H1 (cell line): ENCODE measurements around the gene ZBED4. TPM values are rescaled to one million over a fixed set of nuclear protein-coding genes. Genes with fewer than 3 reads are reported as not detected.

Experiments
- CTCF ChIA-PET: fragments of 300-600 bp; sonication (Branson Sonifier 250); formaldehyde crosslinking; loops from one replicate; lab custom pipeline; 2021; ENCODE audit not compliant: partially characterized antibody; lab: Charles Lee
- POLR2A ChIA-PET: fragments of 300-600 bp; sonication (Branson Sonifier 250); formaldehyde crosslinking; loops from one replicate; lab custom pipeline; 2021; ENCODE audit warnings: inconsistent platforms; ENCODE audit not compliant: partially characterized antibody; lab: Charles Lee
- DNase-seq, 2 experiments: peaks; one replicate each; pipeline versions ENCODE4 v3.0.0 to v3.0.0-alpha.2; 2010 to 2022; ENCODE audit warnings: low spot score in 2 of 2, low read depth in 1 of 2, mixed read lengths in 1 of 2
- FAIRE-seq: peaks from 2 replicates; lab custom pipeline; 2011; peaks lifted over from hg19 to GRCh38; lab: Jason Lieb, UNC
- H2AFZ ChIP-seq: 2 replicates; pipeline ENCODE4 v1.8.1; 2012; ENCODE audit warnings: low read length, inconsistent platforms
- H2AK5ac ChIP-seq: 2 replicates; pipeline ENCODE4 v1.6.1; 2013; ENCODE audit warnings: low read depth, low read length
- H2BK120ac ChIP-seq: replicated peaks from 2 replicates; pipeline ENCODE3; 2013; ENCODE audit warnings: low read depth, low read length, inconsistent platforms
- H2BK12ac ChIP-seq: 2 replicates; pipeline ENCODE4 v1.6.1; 2013; ENCODE audit warnings: low read depth, low read length
- H2BK15ac ChIP-seq: 2 replicates; pipeline ENCODE4 v1.6.1; 2013; ENCODE audit warnings: low read length
- H2BK20ac ChIP-seq: 2 replicates; pipeline ENCODE4 v1.6.1; 2013; ENCODE audit warnings: low read length
- H2BK5ac ChIP-seq: 2 replicates; pipeline ENCODE4 v1.6.1; 2013; ENCODE audit warnings: low read depth, low read length
- H3K14ac ChIP-seq: 2 replicates; pipeline ENCODE4 v1.6.1; 2013; ENCODE audit warnings: inconsistent platforms; ENCODE audit not compliant: insufficient read length
- H3K18ac ChIP-seq: 2 replicates; pipeline ENCODE4 v1.6.1; 2013; ENCODE audit warnings: low read length; ENCODE audit errors: extremely low read depth
- H3K23ac ChIP-seq: 2 replicates; pipeline ENCODE4 v1.6.1; 2013; ENCODE audit warnings: inconsistent platforms; ENCODE audit not compliant: insufficient read length
- H3K23me2 ChIP-seq: 2 replicates; pipeline ENCODE4 v1.6.1; 2013; ENCODE audit warnings: low read depth, low read length
- H3K27ac ChIP-seq: 2 replicates; pipeline ENCODE4 v1.6.1; 2011; ENCODE audit warnings: low read depth, low read length, inconsistent platforms
- H3K27me3 ChIP-seq, 4 experiments: replicated peaks in 1 of 4; 1 replicate in 1 of 4; 2 replicates in 3 of 4; pipeline versions ENCODE4 v1.6.1 to v1.8.1; 2011 to 2013; ENCODE audit warnings: low read length in 3 of 4, mild to moderate bottlenecking in 3 of 4, inconsistent platforms in 2 of 4, mixed read lengths in 2 of 4, moderate library complexity in 1 of 4; ENCODE audit not compliant: control insufficient read depth in 3 of 4, insufficient read depth in 3 of 4; ENCODE audit errors: extremely low read depth in 1 of 4
- H3K36me3 ChIP-seq, 4 experiments: 2 replicates each; pipeline versions ENCODE4 v1.6.1 to v1.8.1; 2011 to 2013; ENCODE audit warnings: mild to moderate bottlenecking in 4 of 4, low read length in 3 of 4, moderate library complexity in 2 of 4, control low read depth in 1 of 4, inconsistent platforms in 1 of 4; ENCODE audit not compliant: insufficient read depth in 4 of 4, control insufficient read depth in 2 of 4
- H3K4ac ChIP-seq: replicated peaks from 2 replicates; pipeline ENCODE3; 2013; ENCODE audit warnings: low read length, low read depth, mixed read lengths, inconsistent platforms; ENCODE audit not compliant: insufficient read length
- H3K4me1 ChIP-seq, 4 experiments: replicated peaks in 1 of 4; 1 replicate in 1 of 4; 2 replicates in 3 of 4; pipeline versions ENCODE4 v1.6.1 to v1.8.1; 2011 to 2013; ENCODE audit warnings: low read length in 3 of 4, inconsistent platforms in 2 of 4, mixed read lengths in 1 of 4; ENCODE audit not compliant: insufficient read depth in 4 of 4, control insufficient read depth in 3 of 4
- H3K4me2 ChIP-seq, 2 experiments: 2 replicates each; pipeline versions ENCODE4 v1.6.1 to v1.8.1; 2011 to 2013; ENCODE audit warnings: low read depth in 2 of 2, low read length in 2 of 2, control low read depth in 1 of 2, inconsistent platforms in 1 of 2, mild to moderate bottlenecking in 1 of 2; ENCODE audit not compliant: insufficient read depth in 1 of 2
- H3K4me3 ChIP-seq, 4 experiments: fragments of 200-600, 300-600 bp in 1 of 4; sonication (generic), shearing (Covaris generic), sonication (Bioruptor Twin) in 1 of 4; 2 replicates each; pipeline versions ENCODE4 v1.5.1 to v1.8.1; 2011 to 2016; ENCODE audit warnings: low read length in 4 of 4, low read depth in 3 of 4, control low read depth in 2 of 4, inconsistent platforms in 2 of 4, mild to moderate bottlenecking in 2 of 4, mixed read lengths in 1 of 4, moderate library complexity in 1 of 4; ENCODE audit not compliant: insufficient read depth in 2 of 4; ENCODE audit errors: extremely low read depth in 1 of 4
- H3K56ac ChIP-seq: replicated peaks from 2 replicates; pipeline ENCODE3; 2013; ENCODE audit warnings: low read depth, mild to moderate bottlenecking, mixed read lengths, low read length, inconsistent platforms; ENCODE audit not compliant: insufficient read length
- H3K79me1 ChIP-seq: 2 replicates; pipeline ENCODE4 v1.6.1; 2013; ENCODE audit warnings: low read depth, low read length, control low read depth
- H3K79me2 ChIP-seq, 2 experiments: 2 replicates each; pipeline versions ENCODE4 v1.6.1 to v1.8.1; 2012 to 2013; ENCODE audit warnings: low read length in 2 of 2, mild to moderate bottlenecking in 2 of 2, inconsistent platforms in 1 of 2; ENCODE audit not compliant: insufficient read depth in 2 of 2, control insufficient read depth in 1 of 2
- H3K9ac ChIP-seq, 4 experiments: replicated peaks in 1 of 4; 1 replicate in 1 of 4; 2 replicates in 3 of 4; pipeline versions ENCODE4 v1.6.1 to v1.8.1; 2011 to 2013; ENCODE audit warnings: low read depth in 3 of 4, low read length in 3 of 4, control low read depth in 2 of 4, mild to moderate bottlenecking in 2 of 4, moderate library complexity in 2 of 4, inconsistent platforms in 1 of 4; ENCODE audit errors: extremely low read depth in 1 of 4
- H3K9me3 ChIP-seq, 2 experiments: 2 replicates each; pipeline versions ENCODE4 v1.6.1 to v1.8.1; 2012 to 2013; ENCODE audit warnings: mild to moderate bottlenecking in 2 of 2, moderate library complexity in 2 of 2, control low read depth in 1 of 2, inconsistent platforms in 1 of 2, low read depth in 1 of 2, low read length in 1 of 2, mixed read lengths in 1 of 2; ENCODE audit not compliant: insufficient read depth in 2 of 2
- H4K20me1 ChIP-seq, 2 experiments: replicated peaks in 1 of 2; 2 replicates each; pipeline versions ENCODE3 to v1.8.1; 2011 to 2013; ENCODE audit warnings: inconsistent platforms in 2 of 2, low read length in 2 of 2, mild to moderate bottlenecking in 1 of 2; ENCODE audit not compliant: insufficient read depth in 2 of 2, control insufficient read depth in 1 of 2
- H4K5ac ChIP-seq: 2 replicates; pipeline ENCODE4 v1.6.1; 2013; ENCODE audit warnings: low read length, low read depth, mixed read lengths, inconsistent platforms; ENCODE audit not compliant: insufficient read length
- H4K8ac ChIP-seq: 2 replicates; pipeline ENCODE4 v1.8.0; 2013; ENCODE audit warnings: mild to moderate bottlenecking, moderate library complexity, low read length, inconsistent platforms; ENCODE audit not compliant: insufficient read depth; ENCODE audit errors: extremely low read depth
- H4K91ac ChIP-seq: replicated peaks from 2 replicates; pipeline ENCODE3; 2013; ENCODE audit warnings: low read length, mixed read lengths, inconsistent platforms; ENCODE audit not compliant: insufficient read length
- CBX8 ChIP-seq: fragments of 300-800, 300-1000 bp; sonication (generic); IDR thresholded peaks from 2 replicates; pipeline ENCODE4 v1.7.1; 2016; ENCODE audit warnings: low read depth, low read length, borderline replicate concordance
- CEBPB ChIP-seq: IDR thresholded peaks from 2 replicates; pipeline ENCODE4 v1.6.1; 2012; ENCODE audit warnings: low read depth, low read length
- CTBP2 ChIP-seq: IDR thresholded peaks from 2 replicates; pipeline ENCODE4 v1.7.0; 2011; ENCODE audit warnings: borderline replicate concordance, mild to moderate bottlenecking, moderate library complexity, mixed read lengths, low read length; ENCODE audit not compliant: insufficient read depth, insufficient read length
- EGR1 ChIP-seq: IDR thresholded peaks from 2 replicates; pipeline ENCODE4 v1.6.1; 2011; ENCODE audit warnings: low read depth, low read length, borderline replicate concordance
- HDAC2 ChIP-seq, 2 experiments: fragments of 300-600 bp in 1 of 2; sonication (generic) in 1 of 2; IDR thresholded peaks; 2 replicates each; pipeline ENCODE4 v1.6.1; 2011 to 2012; ENCODE audit warnings: low read depth in 2 of 2, low read length in 2 of 2, mild to moderate bottlenecking in 2 of 2, moderate library complexity in 2 of 2, borderline replicate concordance in 1 of 2, inconsistent platforms in 1 of 2
- KDM1A ChIP-seq: fragments of 200-600, 300-600 bp; sonication (generic); IDR thresholded peaks from 2 replicates; pipeline ENCODE4 v1.7.1; 2016; ENCODE audit warnings: mild to moderate bottlenecking, low read length, borderline replicate concordance
- POLR2A ChIP-seq, 2 experiments: IDR thresholded peaks; 1 replicate in 1 of 2; 2 replicates in 1 of 2; pipeline ENCODE4 v1.6.1; 2011; ENCODE audit warnings: low read depth in 2 of 2, low read length in 2 of 2, mild to moderate bottlenecking in 2 of 2; ENCODE audit errors: control extremely low read depth in 1 of 2
- POLR2AphosphoS5 ChIP-seq: IDR thresholded peaks from 2 replicates; pipeline ENCODE4 v1.6.1; 2011; ENCODE audit warnings: low read depth, low read length
- SP4 ChIP-seq: IDR thresholded peaks from 2 replicates; pipeline ENCODE4 v1.6.1; 2012; ENCODE audit warnings: low read length, inconsistent platforms
- TAF7 ChIP-seq: optimal IDR thresholded peaks from 2 replicates; pipeline ENCODE3; 2011; ENCODE audit warnings: low read depth, mild to moderate bottlenecking, inconsistent platforms, low read length, moderate library complexity, borderline replicate concordance
- TBP ChIP-seq: IDR thresholded peaks from 2 replicates; pipeline ENCODE4 v1.6.1; 2011; ENCODE audit warnings: low read depth, low read length, improper control_type of control experiment
- TCF12 ChIP-seq: IDR thresholded peaks from 2 replicates; pipeline ENCODE4 v1.6.1; 2011; ENCODE audit warnings: low read depth, mild to moderate bottlenecking, low read length
- WGBS, 2 experiments: shearing (Covaris generic) in 1 of 2; methylation state at CpG; one replicate each; pipeline versions ENCODE4 v1.1.6 to v1.1.7; 2013 to 2015; ENCODE audit warnings: low lambda C conversion rate in 2 of 2, mixed read lengths in 2 of 2, inconsistent platforms in 1 of 2, low coverage in 1 of 2, missing lambda C conversion rate in 1 of 2; ENCODE audit not compliant: insufficient replicate concordance in 2 of 2, insufficient coverage in 1 of 2, insufficient read length in 1 of 2; ENCODE audit errors: extremely low coverage in 1 of 2, missing lambda C conversion rate in 1 of 2; 5-methylcytosine and 5-hydroxymethylcytosine counted together
- polyA plus RNA-seq, 7 experiments: library from polyadenylated mRNA; depleted of rRNA in 3 of 7; stranded (reverse) in 5 of 7; unstranded in 2 of 7; fragments of >200 nt in 5 of 7; fragments of 200-250 nt in 2 of 7; gene quantifications; 1 replicate in 5 of 7; 2 replicates in 1 of 7; 4 replicates in 1 of 7; pipeline versions ENCODE4 v1.2.1 to v1.2.3, GENCODE V29; 2011 to 2013; ENCODE audit warnings: missing spikeins in 2 of 7, mixed read lengths in 2 of 7
- total RNA-seq: library from RNA; stranded (reverse); fragmentation: NEBNext Ultra II Directional; extraction: Animal tissue kit (Norgen Biotek cat#: 25700); gene quantifications from 2 replicates; pipeline ENCODE4 v1.2.1, GENCODE V29; 2021
- TF ChIP-seq, protein P1 (sequence below): IDR thresholded peaks from 2 replicates; pipeline ENCODE4 v1.6.1; 2012; ENCODE audit warnings: inconsistent platforms

Gene ZBED4
- total and polyA plus RNA-seq, 2 of the 8 experiments (the other 6 are each of a cell fraction or from before 2014, with no cell fraction given) = 11.0 to 28.3 TPM

DNA sequence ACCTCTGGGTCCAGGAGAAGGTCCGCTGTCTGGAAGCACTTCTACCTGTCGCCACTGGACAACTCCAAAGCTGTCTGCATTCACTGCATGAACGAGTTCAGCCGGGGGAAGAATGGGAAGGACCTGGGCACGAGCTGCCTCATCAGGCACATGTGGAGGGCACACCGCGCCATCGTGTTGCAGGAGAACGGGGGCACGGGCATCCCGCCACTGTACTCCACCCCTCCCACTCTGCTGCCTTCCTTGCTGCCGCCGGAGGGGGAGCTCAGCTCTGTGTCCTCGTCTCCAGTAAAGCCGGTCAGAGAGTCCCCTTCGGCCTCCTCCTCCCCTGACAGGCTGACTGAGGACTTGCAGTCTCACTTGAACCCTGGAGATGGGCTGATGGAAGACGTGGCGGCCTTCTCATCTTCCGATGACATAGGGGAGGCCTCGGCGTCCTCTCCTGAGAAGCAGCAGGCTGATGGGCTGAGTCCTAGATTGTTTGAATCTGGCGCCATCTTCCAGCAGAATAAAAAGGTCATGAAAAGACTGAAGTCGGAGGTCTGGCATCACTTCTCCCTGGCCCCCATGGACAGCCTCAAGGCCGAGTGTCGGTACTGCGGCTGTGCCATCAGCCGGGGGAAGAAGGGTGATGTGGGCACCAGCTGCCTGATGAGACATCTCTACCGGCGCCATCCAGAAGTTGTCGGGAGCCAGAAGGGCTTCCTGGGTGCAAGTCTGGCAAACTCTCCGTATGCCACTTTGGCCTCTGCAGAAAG, 31.0 kb downstream of the ZBED4 start:
- no peak overlapping the region for H3K4me3 ChIP-seq
- H2BK5ac ChIP-seq = no peak overlapping the region
- H3K4me1 ChIP-seq = no peaks in the 10 kb centered on the region
- peaks cover 0 to 3% of the 10 kb centered on the region in 2 experiments; a peak in 2 of 4 replicates for H3K9me3 ChIP-seq
- H3K27me3 ChIP-seq = no peaks in the 10 kb centered on the region
- H3K23me2 ChIP-seq = no peaks in the 10 kb centered on the region
- H2AK5ac ChIP-seq = no peak overlapping the region
- peaks cover 14% of the 10 kb centered on the region for H3K79me1 ChIP-seq
- peaks cover 0 to 37% of the 10 kb centered on the region in 2 experiments; a peak in 3 of 4 replicates for H3K79me2 ChIP-seq
- H3K36me3 ChIP-seq = peaks cover 3 to 31% (median 18%) of the 10 kb centered on the region in 4 experiments; a peak in 7 of 8 replicates
- no peak for FAIRE-seq
- H3K4ac ChIP-seq = no peak overlapping the region
- no peak overlapping the region for H2BK120ac ChIP-seq
- H3K23ac ChIP-seq = no peak overlapping the region
- H2AFZ ChIP-seq = no peak overlapping the region
- H3K56ac ChIP-seq = no peak overlapping the region
- no peak overlapping the region for H4K91ac ChIP-seq
- H3K4me2 ChIP-seq = no peak overlapping the region
- 92% methylated on average over 24 of the region's 31 CpGs; no CpG with 5 or more reads in 1 of the 2 experiments for WGBS, 2 experiments
- no peak overlapping the region for H4K5ac ChIP-seq
- H3K14ac ChIP-seq = no peak overlapping the region
- no peak overlapping the region for H3K27ac ChIP-seq
- ChIA-PET POLR2A (interaction anchor here (1.3 to 1.4 kb wide), 2 partner anchors 20 to 30 kb away, joined by 3 to 4 read pairs; no protein-coding TSS in a partner anchor), CTCF (interaction anchor here (2.0 kb wide), 1 partner anchor 10 kb away, joined by 6 read pairs; no protein-coding TSS in a partner anchor)
- H3K9ac ChIP-seq = no peak overlapping the region
- H4K8ac ChIP-seq = no peak overlapping the region; the same call in 1 of the 2 replicates
- H3K18ac ChIP-seq = no peak overlapping the region
- H2BK20ac ChIP-seq = no peak overlapping the region
- H2BK12ac ChIP-seq = no peak overlapping the region
- no peak for DNase-seq
- peaks cover 0 to 12% of the 10 kb centered on the region in 2 experiments for H4K20me1 ChIP-seq
- no peak overlapping the region for H2BK15ac ChIP-seq
- TF ChIP-seq CEBPB = no peak
- TF ChIP-seq CTBP2 = no peak
- TF ChIP-seq TBP = no peak
- no peak for TF ChIP-seq TAF7
- TF ChIP-seq POLR2AphosphoS5 = no peak
- no peak for TF ChIP-seq HDAC2 (IDR thresholded peaks at IDR 0.05; ENCODE audit: borderline replicate concordance in 1 of 2, low read depth in 2 of 2, low read length in 2 of 2)
- TF ChIP-seq, protein P1, sequence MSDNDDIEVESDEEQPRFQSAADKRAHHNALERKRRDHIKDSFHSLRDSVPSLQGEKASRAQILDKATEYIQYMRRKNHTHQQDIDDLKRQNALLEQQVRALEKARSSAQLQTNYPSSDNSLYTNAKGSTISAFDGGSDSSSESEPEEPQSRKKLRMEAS = no peak
- no peak for TF ChIP-seq EGR1
- TF ChIP-seq CBX8 = no peak
- no peak for TF ChIP-seq SP4
- TF ChIP-seq TCF12 = no peak
- no peak for TF ChIP-seq KDM1A
- no peak for TF ChIP-seq POLR2A (IDR thresholded peaks at IDR 0.05; ENCODE audit: control extremely low read depth in 1 of 2, low read depth in 2 of 2, low read length in 2 of 2)
